Tibial artery (tissue), 4 donors: ENCODE measurements around the gene CYB5A.

Source experiments
- DNase-seq, 2 donors: peaks; one replicate each; pipeline ENCODE4 v3.0.0-alpha.2; 2019
- H3K27ac ChIP-seq, 2 donors: fragments of 200-600 bp; sonication (generic) in 1 of 2; 1 replicate in 1 of 2; 2 replicates in 1 of 2; pipeline ENCODE4 v1.5.1; 2018 to 2019; ENCODE audit warnings: mild to moderate bottlenecking in 1 of 2
- H3K27me3 ChIP-seq, 2 donors: fragments of 200-600 bp; sonication (generic) in 1 of 2; one replicate each; pipeline versions ENCODE4 v1.5.1 to v1.6.0; 2016 to 2019
- H3K36me3 ChIP-seq, 3 donors: fragments of 200-600 bp; sonication (generic) in 2 of 3; one replicate each; pipeline ENCODE4 v1.5.1; 2016 to 2019; ENCODE audit warnings: mild to moderate bottlenecking in 2 of 3
- H3K4me1 ChIP-seq, 4 donors: fragments of 200-600 bp; sonication (generic) in 2 of 4; 1 replicate in 3 of 4; 2 replicates in 1 of 4; pipeline ENCODE4 v1.5.1; 2016 to 2019
- H3K4me3 ChIP-seq, 2 donors: fragments of 200-600 bp; sonication (generic) in 1 of 2; 1 replicate in 1 of 2; 2 replicates in 1 of 2; pipeline ENCODE4 v1.5.1; 2018 to 2019; ENCODE audit warnings: mild to moderate bottlenecking in 2 of 2
- H3K9me3 ChIP-seq, 3 donors: fragments of 200-600 bp; sonication (generic) in 1 of 3; one replicate each; pipeline ENCODE4 v1.5.1; 2016 to 2019
- intact Hi-C: fragments of 100-400 bp; cut with DNase I; formaldehyde crosslinking; loops from one replicate; pipeline ENCODE4 v1.15.0; 2023; ENCODE audit warnings: low total_unique reads
- TF ChIP-seq, protein P1 (sequence below), 2 experiments: fragments of 200-600 bp in 1 of 2; fragments of 450-650 bp in 1 of 2; IDR thresholded peaks; one replicate each; pipeline ENCODE4 v1.5.1; 2017 to 2019; ENCODE audit warnings: antibody characterized with exemption in 2 of 2, mild to moderate bottlenecking in 1 of 2, moderate library complexity in 1 of 2

The CYB5A gene

DNA sequence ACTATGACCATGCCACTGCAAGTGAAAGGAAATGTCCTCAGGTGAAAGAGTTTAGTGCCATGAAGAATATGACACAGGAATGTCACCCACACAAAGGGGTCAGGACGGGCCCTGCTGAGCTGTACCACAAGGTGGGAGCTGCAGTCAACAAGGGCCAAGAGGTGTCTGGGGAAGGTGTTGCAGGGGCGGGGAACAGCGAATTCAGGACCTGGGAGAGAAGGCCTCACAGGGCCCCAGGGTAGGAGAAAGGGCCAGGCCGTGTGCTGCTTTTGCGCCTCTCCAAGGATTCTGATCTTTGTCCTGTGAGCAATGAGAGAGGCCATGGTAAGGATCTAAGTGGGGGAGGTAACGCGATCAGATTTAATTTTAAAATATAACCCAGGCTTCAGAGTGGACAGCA lies 23.6 kb downstream of the CYB5A start:
- H3K27ac ChIP-seq = no peak overlapping the region

DNA sequence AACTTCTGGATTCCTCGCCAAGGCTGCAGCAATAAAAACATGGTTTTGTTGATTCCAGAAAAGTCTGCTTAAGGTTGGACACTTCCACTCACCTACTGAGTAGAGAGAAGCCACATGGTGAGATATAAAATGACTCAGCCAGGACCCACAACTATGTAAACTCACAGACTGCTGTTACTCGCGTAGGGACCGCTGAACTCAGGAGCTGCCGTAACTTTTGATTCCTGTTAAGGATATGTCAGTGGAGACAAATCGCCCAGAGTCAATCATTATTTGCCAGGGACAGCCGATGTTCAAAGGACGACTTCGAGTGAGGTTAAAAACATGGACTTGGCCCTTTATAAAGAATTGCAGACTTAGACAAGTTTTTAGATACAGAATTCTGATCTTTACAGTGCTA lies 25.6 kb downstream of the CYB5A start:
- no peaks in the 10 kb centered on the region for H3K27me3 ChIP-seq
- intact Hi-C loops = no loop called here
- H3K27ac ChIP-seq = no peak overlapping the region
- peaks cover 8 to 17% (median 14%) of the 10 kb centered on the region in 3 donors for H3K36me3 ChIP-seq
- DNase-seq = no peak
- no peak overlapping the region for H3K4me3 ChIP-seq
- no peaks in the 10 kb centered on the region for H3K9me3 ChIP-seq
- H3K4me1 ChIP-seq = no peaks in the 10 kb centered on the region
- TF ChIP-seq, protein P1, sequence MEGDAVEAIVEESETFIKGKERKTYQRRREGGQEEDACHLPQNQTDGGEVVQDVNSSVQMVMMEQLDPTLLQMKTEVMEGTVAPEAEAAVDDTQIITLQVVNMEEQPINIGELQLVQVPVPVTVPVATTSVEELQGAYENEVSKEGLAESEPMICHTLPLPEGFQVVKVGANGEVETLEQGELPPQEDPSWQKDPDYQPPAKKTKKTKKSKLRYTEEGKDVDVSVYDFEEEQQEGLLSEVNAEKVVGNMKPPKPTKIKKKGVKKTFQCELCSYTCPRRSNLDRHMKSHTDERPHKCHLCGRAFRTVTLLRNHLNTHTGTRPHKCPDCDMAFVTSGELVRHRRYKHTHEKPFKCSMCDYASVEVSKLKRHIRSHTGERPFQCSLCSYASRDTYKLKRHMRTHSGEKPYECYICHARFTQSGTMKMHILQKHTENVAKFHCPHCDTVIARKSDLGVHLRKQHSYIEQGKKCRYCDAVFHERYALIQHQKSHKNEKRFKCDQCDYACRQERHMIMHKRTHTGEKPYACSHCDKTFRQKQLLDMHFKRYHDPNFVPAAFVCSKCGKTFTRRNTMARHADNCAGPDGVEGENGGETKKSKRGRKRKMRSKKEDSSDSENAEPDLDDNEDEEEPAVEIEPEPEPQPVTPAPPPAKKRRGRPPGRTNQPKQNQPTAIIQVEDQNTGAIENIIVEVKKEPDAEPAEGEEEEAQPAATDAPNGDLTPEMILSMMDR (IDR thresholded peaks at IDR 0.05) = no peak

More for the DNA sequence above, 23.6 kb downstream of the CYB5A start:
- no peaks in the 10 kb centered on the region for H3K27me3 ChIP-seq
- no peaks in the 10 kb centered on the region for H3K4me1 ChIP-seq
- H3K9me3 ChIP-seq = no peaks in the 10 kb centered on the region
- intact Hi-C loops = no loop called here
- TF ChIP-seq, protein P1 (IDR thresholded peaks at IDR 0.05) = no peak
- no peak for DNase-seq
- peaks cover 0 to under 1% (median 0%) of the 10 kb centered on the region in 3 donors for H3K36me3 ChIP-seq
- no peak overlapping the region for H3K4me3 ChIP-seq

DNA sequence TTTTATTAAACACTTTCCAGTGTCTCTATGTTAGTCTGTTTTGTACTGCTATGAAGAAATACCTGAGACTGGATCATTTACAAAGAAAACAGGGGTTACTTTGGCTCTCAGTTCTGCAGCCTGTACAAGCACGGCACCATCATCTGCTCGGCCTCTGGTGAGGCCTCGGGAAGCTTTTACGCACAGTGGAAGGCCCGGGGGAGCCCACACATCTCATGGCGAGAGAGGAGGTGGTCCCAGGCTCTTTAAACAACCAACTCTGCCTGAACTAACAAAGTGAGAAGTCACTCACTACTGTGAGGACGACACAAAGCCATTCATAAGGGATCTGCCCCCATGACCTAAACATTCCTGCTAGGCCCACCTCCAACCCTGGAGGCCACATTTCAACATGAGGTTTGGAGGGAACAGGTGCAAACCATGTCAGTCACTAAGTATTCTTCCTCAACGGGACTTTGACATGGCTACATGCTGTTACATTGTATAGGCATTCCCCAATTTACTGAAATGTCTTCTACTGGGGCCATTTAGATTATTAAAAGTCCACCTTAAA lies 26.1 kb downstream of the CYB5A start:
- no peaks in the 10 kb centered on the region for H3K4me1 ChIP-seq
- no peak for DNase-seq
- H3K36me3 ChIP-seq = peaks cover 13 to 20% (median 19%) of the 10 kb centered on the region in 3 donors
- no peaks in the 10 kb centered on the region for H3K9me3 ChIP-seq
- TF ChIP-seq, protein P1 (IDR thresholded peaks at IDR 0.05) = no peak
- H3K4me3 ChIP-seq = no peak overlapping the region
- intact Hi-C loops = no loop called here
- no peak overlapping the region for H3K27ac ChIP-seq
- H3K27me3 ChIP-seq = no peaks in the 10 kb centered on the region

DNA sequence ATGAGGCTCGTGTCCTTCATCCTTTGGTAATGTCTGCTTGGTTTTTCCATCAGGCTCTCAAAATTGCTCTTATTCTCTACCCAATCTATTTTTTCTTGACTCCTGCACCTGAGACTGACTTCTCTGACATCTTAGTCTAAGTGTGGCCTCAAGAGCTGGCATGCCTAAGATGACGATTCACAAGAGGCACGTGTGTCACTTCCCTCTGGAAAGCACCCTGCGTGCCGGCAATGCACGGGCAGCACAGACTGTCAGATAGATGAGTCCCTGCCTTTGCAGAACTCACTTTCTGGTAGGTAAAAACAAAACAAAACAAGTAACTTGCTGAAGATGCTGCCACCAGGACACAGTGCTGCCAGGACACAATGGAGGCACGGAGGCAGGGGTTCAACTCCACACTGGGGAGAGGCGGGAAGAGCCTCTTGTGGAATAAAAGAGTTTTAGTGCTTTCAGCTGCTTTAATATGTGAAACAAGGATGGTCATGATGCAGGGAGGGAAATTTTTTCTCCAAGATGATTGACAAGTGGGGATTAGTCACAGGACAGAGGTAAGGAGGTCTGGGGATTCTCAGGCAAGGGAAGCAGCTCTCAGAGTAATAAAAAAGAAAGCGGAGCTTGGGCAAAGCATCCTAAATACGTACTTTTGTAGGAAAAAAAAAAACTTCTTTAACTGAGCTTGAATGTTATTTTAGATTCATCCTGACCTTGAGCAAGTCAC lies 27.3 kb downstream of the CYB5A start:
- Histone ChIP-seq H3K4me1 (no peaks in the 10 kb centered on the region), H3K9me3 (no peaks in the 10 kb centered on the region), H3K4me3 (no peak overlapping the region), H3K27me3 (no peaks in the 10 kb centered on the region), H3K27ac (no peak overlapping the region), H3K36me3 (peaks cover 19 to 26% (median 20%) of the 10 kb centered on the region in 3 donors)
- TF ChIP-seq, protein P1 (IDR thresholded peaks at IDR 0.05) = no peak
- intact Hi-C loops = no loop called here
- DNase-seq = no peak

DNA sequence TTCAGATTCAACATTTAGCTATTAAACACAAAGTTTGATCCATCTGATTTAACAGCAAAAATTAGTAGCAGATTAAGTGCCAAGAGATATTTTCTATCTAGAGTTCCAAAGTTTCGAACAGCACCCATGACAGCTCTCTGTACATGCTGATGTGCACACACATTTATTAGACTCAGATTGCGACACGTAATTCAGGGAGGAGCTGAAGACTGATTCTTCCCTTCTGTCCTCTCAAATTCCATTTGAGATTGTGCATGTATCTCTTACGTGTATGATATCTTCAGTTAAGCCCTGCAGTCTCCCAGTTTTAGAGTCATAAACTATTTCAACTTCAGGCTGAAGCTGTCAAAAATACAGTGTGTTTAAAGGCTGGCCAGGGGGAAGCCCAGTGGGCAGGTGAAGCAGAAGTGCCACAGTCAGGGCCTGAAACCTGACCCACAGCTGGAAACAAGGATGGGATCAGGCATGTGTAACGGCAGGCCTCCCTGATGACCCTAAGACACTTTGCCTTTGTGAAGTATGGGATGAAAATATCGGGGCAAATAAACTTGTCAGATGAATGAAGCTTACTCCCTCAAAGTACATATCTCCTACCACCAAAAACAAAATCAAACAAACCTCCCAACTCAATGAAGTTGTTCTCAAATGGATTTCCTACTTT lies 30.6 kb downstream of the CYB5A start:
- H3K27ac ChIP-seq = no peak overlapping the region
- H3K4me3 ChIP-seq = no peak overlapping the region
- no peaks in the 10 kb centered on the region for H3K4me1 ChIP-seq
- no peaks in the 10 kb centered on the region for H3K27me3 ChIP-seq
- DNase-seq = no peak
- intact Hi-C loops = no loop called here
- TF ChIP-seq, protein P1 (IDR thresholded peaks at IDR 0.05) = no peak
- H3K36me3 ChIP-seq = peaks cover 27 to 47% (median 28%) of the 10 kb centered on the region in 3 donors
- H3K9me3 ChIP-seq = no peaks in the 10 kb centered on the region
